WTC11 (cell line): ENCODE data around the gene TWF2. TPM values are rescaled to one million over a fixed set of nuclear protein-coding genes. Genes with fewer than 3 reads are reported as not detected.
A peak's percentile ranks its signal among the peaks of the same experiment; 100 is the strongest.

Experiments used
- ESRRA ChIP-seq: sonication (generic); formaldehyde crosslinking; IDR thresholded peaks from 2 replicates; pipeline ENCODE4 v1.8.1; 2022; ENCODE audit warnings: mild to moderate bottlenecking, missing genetic modification reagents, borderline replicate concordance
- FOXP1 ChIP-seq: sonication (generic); formaldehyde crosslinking; IDR thresholded peaks from 2 replicates; pipeline ENCODE4 v1.8.0; 2022; ENCODE audit warnings: missing genetic modification reagents, mild to moderate bottlenecking, moderate library complexity, borderline replicate concordance
- FOXP4 ChIP-seq: sonication (generic); formaldehyde crosslinking; IDR thresholded peaks from 2 replicates; pipeline ENCODE4 v1.8.0; 2022; ENCODE audit warnings: mild to moderate bottlenecking, missing genetic modification reagents
- IRF2 ChIP-seq: sonication (generic); formaldehyde crosslinking; IDR thresholded peaks from 2 replicates; pipeline ENCODE4 v1.8.0; 2022; ENCODE audit warnings: low read depth, missing genetic modification reagents, borderline replicate concordance
- MXD4 ChIP-seq: fragments of 250-450 bp; sonication (Bioruptor Pico); IDR thresholded peaks from 2 replicates; pipeline ENCODE4 v1.8.0; 2021; ENCODE audit warnings: mild to moderate bottlenecking, moderate library complexity, borderline replicate concordance
- NR1H2 ChIP-seq: sonication (generic); formaldehyde crosslinking; IDR thresholded peaks from 2 replicates; pipeline ENCODE4 v1.9.0; 2021; ENCODE audit warnings: mild to moderate bottlenecking, moderate library complexity, missing genetic modification reagents
- OVOL2 ChIP-seq: fragments of 250-450 bp; sonication (Bioruptor Pico); IDR thresholded peaks from 2 replicates; pipeline ENCODE4 v1.9.0; 2021; ENCODE audit warnings: mild to moderate bottlenecking, borderline replicate concordance
- PRDM15 ChIP-seq: sonication (generic); formaldehyde crosslinking; IDR thresholded peaks from 2 replicates; pipeline ENCODE4 v1.8.0; 2022; ENCODE audit warnings: missing genetic modification reagents
- SMAD3 ChIP-seq: sonication (generic); formaldehyde crosslinking; IDR thresholded peaks from 2 replicates; pipeline ENCODE4 v1.8.0; 2022; ENCODE audit warnings: missing genetic modification reagents, mild to moderate bottlenecking, borderline replicate concordance
- SMAD4 ChIP-seq: sonication (generic); formaldehyde crosslinking; IDR thresholded peaks from 2 replicates; pipeline ENCODE4 v1.8.0; 2022; ENCODE audit warnings: mild to moderate bottlenecking, missing genetic modification reagents
- USF1 ChIP-seq: sonication (generic); formaldehyde crosslinking; IDR thresholded peaks from 2 replicates; pipeline ENCODE4 v1.8.0; 2022; ENCODE audit warnings: mild to moderate bottlenecking, missing genetic modification reagents
- ZNF138 ChIP-seq: sonication (generic); formaldehyde crosslinking; conservative IDR thresholded peaks from 2 replicates; pipeline ENCODE4 v1.8.1; 2022; ENCODE audit warnings: mild to moderate bottlenecking, moderate library complexity, missing genetic modification reagents
- ZNF317 ChIP-seq: sonication (generic); formaldehyde crosslinking; IDR thresholded peaks from 2 replicates; pipeline ENCODE4 v1.8.1; 2023; ENCODE audit warnings: low read depth, mild to moderate bottlenecking, moderate library complexity, missing genetic modification reagents, borderline replicate concordance
- total RNA-seq: library from RNA; stranded (reverse); gene quantifications from 3 replicates; pipeline ENCODE4 v1.2.3, GENCODE V29; 2021
- TF ChIP-seq, protein P1 (sequence below): sonication (generic); formaldehyde crosslinking; IDR thresholded peaks from 2 replicates; pipeline ENCODE4 v1.8.1; 2022; ENCODE audit warnings: low read depth, missing genetic modification reagents, borderline replicate concordance
- TF ChIP-seq, protein P2 (sequence below): sonication (generic); formaldehyde crosslinking; IDR thresholded peaks from 2 replicates; pipeline ENCODE4 v1.8.0; 2022; ENCODE audit warnings: mild to moderate bottlenecking, missing genetic modification reagents
- TF ChIP-seq, protein P3 (sequence below): fragments of 250-450 bp; sonication (Bioruptor Pico); IDR thresholded peaks from 2 replicates; pipeline ENCODE4 v1.9.0; 2021; ENCODE audit warnings: mild to moderate bottlenecking
- TF ChIP-seq, protein P4 (sequence below): sonication (generic); formaldehyde crosslinking; conservative IDR thresholded peaks from 2 replicates; pipeline ENCODE4 v1.8.1; 2023; ENCODE audit warnings: mild to moderate bottlenecking, low read depth, missing genetic modification reagents, moderate library complexity
- TF ChIP-seq, protein P5 (sequence below): sonication (generic); formaldehyde crosslinking; IDR thresholded peaks from 2 replicates; pipeline ENCODE4 v1.8.0; 2023; ENCODE audit warnings: missing genetic modification reagents

The TWF2 gene
- total RNA-seq, 1 experiment from 2014 or later, result 71.1 TPM

DNA sequence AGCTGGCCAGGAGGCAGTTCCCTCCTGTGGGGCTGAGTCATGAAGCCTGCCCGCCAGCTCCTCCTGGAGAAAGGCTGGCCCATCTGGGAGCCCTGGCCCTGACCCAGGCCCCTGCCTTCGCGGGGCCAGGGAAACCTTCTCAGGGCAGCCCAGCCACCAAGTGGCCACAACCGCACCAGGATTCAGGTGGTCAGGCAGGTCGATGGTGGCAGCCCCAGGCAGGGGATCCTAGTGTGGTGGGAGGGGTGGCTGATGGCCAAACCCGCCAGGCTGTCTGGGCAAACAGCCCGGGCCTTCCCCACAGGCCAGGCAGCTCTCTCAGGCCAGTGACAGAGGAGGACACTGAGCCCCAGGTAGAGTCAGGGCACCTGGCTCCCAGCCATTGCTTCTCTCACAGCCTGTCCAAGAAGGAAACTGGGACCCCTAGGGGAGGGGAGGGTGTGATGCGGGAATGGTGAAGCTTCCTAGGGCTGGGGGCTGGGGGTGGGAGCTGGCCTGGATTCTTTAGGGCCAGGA, 1.2 kb downstream of the TWF2 start (continued):
- TF ChIP-seq PRDM15 (CRISPR knock-in tag), result no peak
- TF ChIP-seq ZNF317 (CRISPR knock-in tag), result no peak
- TF ChIP-seq ESRRA (CRISPR knock-in tag), result 0 out of 2 replicates have a peak, but pooled peaks have one; percentile 19
- TF ChIP-seq, protein P1, sequence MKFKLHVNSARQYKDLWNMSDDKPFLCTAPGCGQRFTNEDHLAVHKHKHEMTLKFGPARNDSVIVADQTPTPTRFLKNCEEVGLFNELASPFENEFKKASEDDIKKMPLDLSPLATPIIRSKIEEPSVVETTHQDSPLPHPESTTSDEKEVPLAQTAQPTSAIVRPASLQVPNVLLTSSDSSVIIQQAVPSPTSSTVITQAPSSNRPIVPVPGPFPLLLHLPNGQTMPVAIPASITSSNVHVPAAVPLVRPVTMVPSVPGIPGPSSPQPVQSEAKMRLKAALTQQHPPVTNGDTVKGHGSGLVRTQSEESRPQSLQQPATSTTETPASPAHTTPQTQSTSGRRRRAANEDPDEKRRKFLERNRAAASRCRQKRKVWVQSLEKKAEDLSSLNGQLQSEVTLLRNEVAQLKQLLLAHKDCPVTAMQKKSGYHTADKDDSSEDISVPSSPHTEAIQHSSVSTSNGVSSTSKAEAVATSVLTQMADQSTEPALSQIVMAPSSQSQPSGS (CRISPR knock-in tag), result no peak
- TF ChIP-seq ZNF138 (CRISPR knock-in tag), result no peak
- no peak for TF ChIP-seq SMAD3 (CRISPR knock-in tag)
- TF ChIP-seq, protein P2, sequence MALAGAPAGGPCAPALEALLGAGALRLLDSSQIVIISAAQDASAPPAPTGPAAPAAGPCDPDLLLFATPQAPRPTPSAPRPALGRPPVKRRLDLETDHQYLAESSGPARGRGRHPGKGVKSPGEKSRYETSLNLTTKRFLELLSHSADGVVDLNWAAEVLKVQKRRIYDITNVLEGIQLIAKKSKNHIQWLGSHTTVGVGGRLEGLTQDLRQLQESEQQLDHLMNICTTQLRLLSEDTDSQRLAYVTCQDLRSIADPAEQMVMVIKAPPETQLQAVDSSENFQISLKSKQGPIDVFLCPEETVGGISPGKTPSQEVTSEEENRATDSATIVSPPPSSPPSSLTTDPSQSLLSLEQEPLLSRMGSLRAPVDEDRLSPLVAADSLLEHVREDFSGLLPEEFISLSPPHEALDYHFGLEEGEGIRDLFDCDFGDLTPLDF, result no peak
- TF ChIP-seq SMAD4 (CRISPR knock-in tag), result no peak
- TF ChIP-seq OVOL2 (CRISPR knock-in tag), result no peak
- TF ChIP-seq, protein P3, sequence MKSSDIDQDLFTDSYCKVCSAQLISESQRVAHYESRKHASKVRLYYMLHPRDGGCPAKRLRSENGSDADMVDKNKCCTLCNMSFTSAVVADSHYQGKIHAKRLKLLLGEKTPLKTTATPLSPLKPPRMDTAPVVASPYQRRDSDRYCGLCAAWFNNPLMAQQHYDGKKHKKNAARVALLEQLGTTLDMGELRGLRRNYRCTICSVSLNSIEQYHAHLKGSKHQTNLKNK (CRISPR knock-in tag), result no peak
- TF ChIP-seq MXD4 (CRISPR knock-in tag), result no peak
- TF ChIP-seq FOXP4 (CRISPR knock-in tag), result no peak
- TF ChIP-seq, protein P4, sequence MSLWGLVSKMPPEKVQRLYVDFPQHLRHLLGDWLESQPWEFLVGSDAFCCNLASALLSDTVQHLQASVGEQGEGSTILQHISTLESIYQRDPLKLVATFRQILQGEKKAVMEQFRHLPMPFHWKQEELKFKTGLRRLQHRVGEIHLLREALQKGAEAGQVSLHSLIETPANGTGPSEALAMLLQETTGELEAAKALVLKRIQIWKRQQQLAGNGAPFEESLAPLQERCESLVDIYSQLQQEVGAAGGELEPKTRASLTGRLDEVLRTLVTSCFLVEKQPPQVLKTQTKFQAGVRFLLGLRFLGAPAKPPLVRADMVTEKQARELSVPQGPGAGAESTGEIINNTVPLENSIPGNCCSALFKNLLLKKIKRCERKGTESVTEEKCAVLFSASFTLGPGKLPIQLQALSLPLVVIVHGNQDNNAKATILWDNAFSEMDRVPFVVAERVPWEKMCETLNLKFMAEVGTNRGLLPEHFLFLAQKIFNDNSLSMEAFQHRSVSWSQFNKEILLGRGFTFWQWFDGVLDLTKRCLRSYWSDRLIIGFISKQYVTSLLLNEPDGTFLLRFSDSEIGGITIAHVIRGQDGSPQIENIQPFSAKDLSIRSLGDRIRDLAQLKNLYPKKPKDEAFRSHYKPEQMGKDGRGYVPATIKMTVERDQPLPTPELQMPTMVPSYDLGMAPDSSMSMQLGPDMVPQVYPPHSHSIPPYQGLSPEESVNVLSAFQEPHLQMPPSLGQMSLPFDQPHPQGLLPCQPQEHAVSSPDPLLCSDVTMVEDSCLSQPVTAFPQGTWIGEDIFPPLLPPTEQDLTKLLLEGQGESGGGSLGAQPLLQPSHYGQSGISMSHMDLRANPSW (CRISPR knock-in tag), result no peak
- TF ChIP-seq FOXP1 (CRISPR knock-in tag), result peak; percentile 54; the same call in 1 of the 2 replicates
- TF ChIP-seq, protein P5, sequence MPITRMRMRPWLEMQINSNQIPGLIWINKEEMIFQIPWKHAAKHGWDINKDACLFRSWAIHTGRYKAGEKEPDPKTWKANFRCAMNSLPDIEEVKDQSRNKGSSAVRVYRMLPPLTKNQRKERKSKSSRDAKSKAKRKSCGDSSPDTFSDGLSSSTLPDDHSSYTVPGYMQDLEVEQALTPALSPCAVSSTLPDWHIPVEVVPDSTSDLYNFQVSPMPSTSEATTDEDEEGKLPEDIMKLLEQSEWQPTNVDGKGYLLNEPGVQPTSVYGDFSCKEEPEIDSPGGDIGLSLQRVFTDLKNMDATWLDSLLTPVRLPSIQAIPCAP (CRISPR knock-in tag), result no peak
- TF ChIP-seq IRF2 (CRISPR knock-in tag), result no peak
- no peak for TF ChIP-seq NR1H2
- TF ChIP-seq USF1 (CRISPR knock-in tag), result peak; percentile 40; the same call in 1 of the 2 replicates
- TF ChIP-seq, all 79 proteins: peak for 3
